ENCODE results near the gene TTLL6. TPM values are rescaled to one million over a fixed set of nuclear protein-coding genes. Genes with fewer than 3 reads are reported as not detected.
"Not testable (repeated sequence)": the region's sequence is repeated elsewhere in the genome, so short reads cannot be mapped to it uniquely, and the experiment has no call there.

The TTLL6 gene
- total and polyA plus RNA-seq, 12 donors, result 0.06 to 0.73 (median 0.21) TPM; not detected in 8

DNA sequence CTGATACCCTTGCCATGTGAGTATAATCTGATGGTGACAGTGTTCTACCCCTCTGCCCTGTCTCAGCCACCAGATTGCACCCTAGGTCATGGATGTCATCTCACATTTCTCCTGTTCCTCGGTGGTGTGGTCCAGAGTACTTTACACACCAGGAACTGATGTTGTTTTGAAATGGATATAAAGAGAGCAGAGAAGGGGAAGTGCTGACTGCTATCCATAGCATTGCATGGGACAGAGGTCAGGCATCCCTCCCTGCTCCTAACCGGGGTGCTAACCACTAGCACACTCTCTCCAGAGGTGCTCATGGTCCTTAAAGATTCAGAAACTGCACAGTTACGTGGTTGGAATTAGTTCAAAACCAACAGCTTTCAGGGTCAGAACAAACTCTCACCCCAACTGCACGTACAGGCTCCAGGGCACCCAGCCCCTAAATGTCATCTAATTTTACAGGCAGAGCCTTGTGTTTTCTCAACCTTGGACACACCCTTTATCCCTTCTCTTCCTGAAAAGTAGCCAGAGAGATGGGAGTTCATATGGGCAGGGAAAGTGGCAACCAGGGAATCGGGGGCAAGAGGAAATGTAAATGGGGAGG lies 16.3 kb downstream of the TTLL6 start:
- no peak overlapping the region for H3K4me3 ChIP-seq
- peaks cover 0 to 25% (median 7%) of the 10 kb centered on the region in 9 donors for H3K4me1 ChIP-seq
- WGBS, 2 donors, result 51 to 61% methylated on average over 5 of the region's 5 CpGs
- intact Hi-C loops (cut with DNase I), result loop anchor here in 3 of 10 donors (10.0 kb wide), 1 partner anchor 234 kb away; no protein-coding TSS in a partner anchor
- no peak for DNase-seq
- H3K36me3 ChIP-seq, result no peaks in the 10 kb centered on the region
- TF ChIP-seq CTCF (IDR thresholded peaks at IDR 0.05), result no peak
- no peaks in the 10 kb centered on the region for H3K9me3 ChIP-seq
- ATAC-seq, result peak in 1 of 8 donors; percentile 21
- H3K27me3 ChIP-seq, result peaks cover 0 to 40% (median 33%) of the 10 kb centered on the region in 7 donors
- no peak overlapping the region for H3K27ac ChIP-seq

- intact Hi-C loops (cut with DNase I), result loop anchor here in 1 of 10 donors (10.0 kb wide), 1 partner anchor 74 kb away; the partner anchor contains the start of genes HOXB13, PRAC1 and PRAC2
- no peaks in the 10 kb centered on the region for H3K9me3 ChIP-seq
- H3K4me1 ChIP-seq, result peaks cover 0 to 19% (median 7%) of the 10 kb centered on the region in 9 donors
- DNase-seq (no peak), ATAC-seq (no peak)
- H3K4me3 ChIP-seq, result no peak overlapping the region
- H3K27me3 ChIP-seq, result peaks cover 0 to 35% (median 23%) of the 10 kb centered on the region in 7 donors
- H3K36me3 ChIP-seq, result no peaks in the 10 kb centered on the region
- TF ChIP-seq CTCF (IDR thresholded peaks at IDR 0.05), result no peak
- 78% methylated on average over 11 of the region's 11 CpGs for WGBS, 2 donors
- H3K27ac ChIP-seq, result no peak overlapping the region
Measured at GRCh38 chr17:48799069-48799723, 17.8 kb downstream of the TTLL6 start.

GRCh38 chr17:48796163-48796522 lies 20.9 kb downstream of the TTLL6 start:
- not testable (repeated sequence) for H3K36me3 ChIP-seq, H3K27ac ChIP-seq, H3K4me3 ChIP-seq, H3K9me3 ChIP-seq, ATAC-seq, DNase-seq
- intact Hi-C loops (cut with DNase I), result loop anchor here in 1 of 10 donors (10.0 kb wide), 1 partner anchor 71 kb away; the partner anchor contains the start of genes HOXB13, PRAC1 and PRAC2
- Histone ChIP-seq H3K4me1 (peaks cover 0 to 11% (median under 1%) of the 10 kb centered on the region in 9 donors), H3K27me3 (peaks cover 0 to 63% (median 43%) of the 10 kb centered on the region in 7 donors)
- 60 to 71% methylated on average over 6 of the region's 6 CpGs for WGBS, 2 donors

- H3K4me1 ChIP-seq, result peaks cover 0 to 9% (median 0%) of the 10 kb centered on the region in 9 donors
- no peak overlapping the region for H3K4me3 ChIP-seq
- no peaks in the 10 kb centered on the region for H3K9me3 ChIP-seq
- intact Hi-C loops (cut with DNase I), result loop anchor here in 1 of 10 donors (10.0 kb wide), 1 partner anchor 71 kb away; the partner anchor contains the start of genes HOXB13, PRAC1 and PRAC2
- peaks cover 0 to 64% (median 42%) of the 10 kb centered on the region in 7 donors for H3K27me3 ChIP-seq
- H3K36me3 ChIP-seq, result no peaks in the 10 kb centered on the region
- ATAC-seq (no peak), DNase-seq (no peak)
- 77 to 78% methylated on average over 10 of the region's 10 CpGs for WGBS, 2 donors
- H3K27ac ChIP-seq, result no peak overlapping the region
- no peak for TF ChIP-seq CTCF (IDR thresholded peaks at IDR 0.05)
Measured at GRCh38 chr17:48795444-48796162, 21.4 kb downstream of the TTLL6 start.
